Measurements from ENCODE around the gene TBCB. TPM values are rescaled to one million over a fixed set of nuclear protein-coding genes. Genes with fewer than 3 reads are reported as not detected.

Gene TBCB
- total and polyA plus RNA-seq, 2 of the 4 experiments (the other 2 are of a cell fraction): 182 to 269 TPM

DNA sequence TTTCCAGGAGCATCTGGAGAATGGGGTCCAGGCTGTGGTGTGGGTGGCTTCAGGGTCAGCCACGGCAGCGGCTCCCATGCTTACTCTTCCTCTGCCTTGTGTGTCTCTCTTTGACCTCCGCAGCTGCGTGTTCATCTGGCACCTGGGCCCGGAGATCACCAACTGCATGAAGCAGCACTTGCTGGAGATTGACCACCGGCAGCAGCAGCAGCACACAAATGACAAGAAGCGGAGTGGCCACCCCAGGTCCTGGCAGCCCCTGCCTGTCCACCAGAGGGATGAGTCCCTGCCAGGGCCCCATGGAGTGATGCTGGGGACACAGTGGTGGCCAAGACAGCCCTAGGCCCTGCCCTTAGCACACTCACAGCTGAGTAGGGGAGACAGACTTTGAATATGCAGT, 22.7 kb upstream of the TBCB start:
- Histone ChIP-seq H2BK20ac (ENCODE audit: low read depth, low read length) (no peak overlapping the region), H4K91ac (ENCODE audit: insufficient read depth, low read depth, low read length) (no peak overlapping the region), H3K4me2 (ENCODE audit: low read depth, low read length) (no peak overlapping the region), H3K4ac (ENCODE audit: low read depth, low read length) (no peak overlapping the region), H2AK9ac (replicated peaks; ENCODE audit: low read depth, low read length, poor library complexity) (no peak overlapping the region), H3K9me3 (ENCODE audit: control insufficient read depth, insufficient read depth, low read length) (no peaks in the 10 kb centered on the region), H2AFZ (replicated peaks; ENCODE audit: low read length, poor library complexity) (no peak overlapping the region), H3K27me3 (ENCODE audit: control insufficient read depth, insufficient read depth, low read length) (no peaks in the 10 kb centered on the region), H2BK5ac (ENCODE audit: low read depth, low read length, poor library complexity, severe bottlenecking) (no peak overlapping the region), H3K79me1 (ENCODE audit: low read depth in 1 of 2, low read length in 2 of 2) (no peaks in the 10 kb centered on the region), H3K4me1 (ENCODE audit: control insufficient read depth, insufficient read depth, low read length) (no peaks in the 10 kb centered on the region), H3K18ac (ENCODE audit: low read depth, low read length) (no peak overlapping the region), H3K4me3 (ENCODE audit: insufficient read depth, low read depth, low read length) (no peak overlapping the region), H3K23ac (ENCODE audit: low read depth, low read length) (no peak overlapping the region), H2BK15ac (ENCODE audit: low read depth, low read length) (no peak overlapping the region), H3K9me1 (ENCODE audit: insufficient read depth, low read length) (0 out of 2 replicates have a peak, but pooled peaks cover 6% of the 10 kb centered on the region), H3K56ac (ENCODE audit: extremely low read depth, insufficient read depth, low read length) (no peak overlapping the region), H2BK120ac (ENCODE audit: low read depth, low read length) (no peak overlapping the region), H3K9ac (ENCODE audit: low read depth, low read length) (no peak overlapping the region), H2AK5ac (ENCODE audit: low read depth, low read length) (no peak overlapping the region), H3K14ac (replicated peaks; ENCODE audit: low read depth, low read length) (no peak overlapping the region), H4K5ac (ENCODE audit: low read depth, low read length) (no peak overlapping the region), H4K20me1 (ENCODE audit: insufficient read depth, low read length) (no peaks in the 10 kb centered on the region), H3K36me3 (ENCODE audit: control insufficient read depth, insufficient read depth, low read length) (peaks cover 18% of the 10 kb centered on the region), H3K27ac (ENCODE audit: insufficient read depth, low read length) (no peak overlapping the region), H4K8ac (ENCODE audit: low read depth in 2 of 2, low read length in 2 of 2) (no peak overlapping the region)
- no peak for ATAC-seq (ENCODE audit: low read depth)
- ChIA-PET CTCF (no interaction called here), POLR2A (ENCODE audit: unreplicated experiment) (no interaction called here)
- no peak for DNase-seq
- TF ChIP-seq, protein P1, sequence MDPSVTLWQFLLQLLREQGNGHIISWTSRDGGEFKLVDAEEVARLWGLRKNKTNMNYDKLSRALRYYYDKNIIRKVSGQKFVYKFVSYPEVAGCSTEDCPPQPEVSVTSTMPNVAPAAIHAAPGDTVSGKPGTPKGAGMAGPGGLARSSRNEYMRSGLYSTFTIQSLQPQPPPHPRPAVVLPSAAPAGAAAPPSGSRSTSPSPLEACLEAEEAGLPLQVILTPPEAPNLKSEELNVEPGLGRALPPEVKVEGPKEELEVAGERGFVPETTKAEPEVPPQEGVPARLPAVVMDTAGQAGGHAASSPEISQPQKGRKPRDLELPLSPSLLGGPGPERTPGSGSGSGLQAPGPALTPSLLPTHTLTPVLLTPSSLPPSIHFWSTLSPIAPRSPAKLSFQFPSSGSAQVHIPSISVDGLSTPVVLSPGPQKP (IDR thresholded peaks at IDR 0.05; ENCODE audit: borderline replicate concordance, low read depth, low read length): no peak
- TF ChIP-seq FOS (IDR thresholded peaks at IDR 0.05; ENCODE audit: low read depth, low read length): no peak
- TF ChIP-seq MXI1 (IDR thresholded peaks at IDR 0.05; ENCODE audit: borderline replicate concordance, low read depth, low read length): no peak
- no peak for TF ChIP-seq RAD21 (IDR thresholded peaks at IDR 0.05; ENCODE audit: low read length)
- TF ChIP-seq MAFK (IDR thresholded peaks at IDR 0.05; ENCODE audit: low read depth, low read length): no peak
- TF ChIP-seq USF2 (IDR thresholded peaks at IDR 0.05; ENCODE audit: low read depth, low read length): no peak
- TF ChIP-seq SMC3 (IDR thresholded peaks at IDR 0.05; ENCODE audit: low read depth, low read length): no peak
- TF ChIP-seq NFE2L2 (IDR thresholded peaks at IDR 0.05; ENCODE audit: low read depth, low read length): no peak
- TF ChIP-seq CEBPB (IDR thresholded peaks at IDR 0.05; ENCODE audit: low read depth, low read length): no peak
- no peak for TF ChIP-seq CTCF (conservative IDR thresholded peaks at IDR 0.05; ENCODE audit: low read depth, low read length)
- no peak for TF ChIP-seq MAZ (IDR thresholded peaks at IDR 0.05; ENCODE audit: borderline replicate concordance, low read depth, low read length)
- no peak for TF ChIP-seq RFX5 (IDR thresholded peaks at IDR 0.05; ENCODE audit: low read depth, low read length)
- no peak for TF ChIP-seq POLR2A (IDR thresholded peaks at IDR 0.05; ENCODE audit: low read depth, low read length)
- no peak for TF ChIP-seq CHD1 (IDR thresholded peaks at IDR 0.05; ENCODE audit: low read depth, low read length)
- TF ChIP-seq RCOR1 (IDR thresholded peaks at IDR 0.05; ENCODE audit: insufficient replicate concordance, low read length): no peak
- TF ChIP-seq BHLHE40 (IDR thresholded peaks at IDR 0.05; ENCODE audit: low read depth, low read length): no peak
- BruUV-seq (replicated peaks): no TSS peak
- dilution Hi-C loops (cut with HindIII; ENCODE audit: low sequenced_read_pairs, unreplicated experiment): no loop called here
- in situ Hi-C loops (cut with MboI; ENCODE audit: low sequenced_read_pairs): no loop called here
- intact Hi-C loops (cut with micrococcal nuclease): no loop called here
- WGBS, 2 experiments (ENCODE audit: extremely low coverage in 2 of 2, insufficient read length in 1 of 2): 97% methylated on average over 4 of the region's 7 CpGs; no CpG with 5 or more reads in 1 of the 2 experiments
